Tibial artery (tissue), 4 donors: ENCODE measurements around the gene SHC4.

Experiments
- DNase-seq, 2 donors: peaks; one replicate each; pipeline ENCODE4 v3.0.0-alpha.2; 2019
- H3K27ac ChIP-seq, 2 donors: fragments of 200-600 bp; sonication (generic) in 1 of 2; 1 replicate in 1 of 2; 2 replicates in 1 of 2; pipeline ENCODE4 v1.5.1; 2018 to 2019; ENCODE audit warnings: mild to moderate bottlenecking in 1 of 2
- H3K27me3 ChIP-seq, 2 donors: fragments of 200-600 bp; sonication (generic) in 1 of 2; one replicate each; pipeline versions ENCODE4 v1.5.1 to v1.6.0; 2016 to 2019
- H3K36me3 ChIP-seq, 3 donors: fragments of 200-600 bp; sonication (generic) in 2 of 3; one replicate each; pipeline ENCODE4 v1.5.1; 2016 to 2019; ENCODE audit warnings: mild to moderate bottlenecking in 2 of 3
- H3K4me1 ChIP-seq, 4 donors: fragments of 200-600 bp; sonication (generic) in 2 of 4; 1 replicate in 3 of 4; 2 replicates in 1 of 4; pipeline ENCODE4 v1.5.1; 2016 to 2019
- H3K4me3 ChIP-seq, 2 donors: fragments of 200-600 bp; sonication (generic) in 1 of 2; 1 replicate in 1 of 2; 2 replicates in 1 of 2; pipeline ENCODE4 v1.5.1; 2018 to 2019; ENCODE audit warnings: mild to moderate bottlenecking in 2 of 2
- H3K9me3 ChIP-seq, 3 donors: fragments of 200-600 bp; sonication (generic) in 1 of 3; one replicate each; pipeline ENCODE4 v1.5.1; 2016 to 2019
- CTCF ChIP-seq, 2 experiments: fragments of 200-600 bp in 1 of 2; fragments of 450-650 bp in 1 of 2; IDR thresholded peaks; one replicate each; pipeline ENCODE4 v1.5.1; 2017 to 2019; ENCODE audit warnings: antibody characterized with exemption in 2 of 2, mild to moderate bottlenecking in 1 of 2, moderate library complexity in 1 of 2
- intact Hi-C: fragments of 100-400 bp; cut with DNase I; formaldehyde crosslinking; loops from one replicate; pipeline ENCODE4 v1.15.0; 2023; ENCODE audit warnings: low total_unique reads

SHC4 gene

GRCh38 chr15:48851956-48852355 is 111.8 kb downstream of the SHC4 start:
- TF ChIP-seq CTCF (IDR thresholded peaks at IDR 0.05) = no peak
- Histone ChIP-seq H3K4me3 (no peak overlapping the region), H3K27me3 (no peaks in the 10 kb centered on the region), H3K9me3 (no peaks in the 10 kb centered on the region), H3K27ac (no peak overlapping the region), H3K36me3 (peaks cover 0 to 4% (median 0%) of the 10 kb centered on the region in 3 donors), H3K4me1 (peaks cover 0 to 10% (median 2%) of the 10 kb centered on the region in 4 donors)
- intact Hi-C loops = loop anchor here (10.0 kb wide), 1 partner anchor 1293 kb away; no protein-coding TSS in a partner anchor
- DNase-seq = no peak

DNA sequence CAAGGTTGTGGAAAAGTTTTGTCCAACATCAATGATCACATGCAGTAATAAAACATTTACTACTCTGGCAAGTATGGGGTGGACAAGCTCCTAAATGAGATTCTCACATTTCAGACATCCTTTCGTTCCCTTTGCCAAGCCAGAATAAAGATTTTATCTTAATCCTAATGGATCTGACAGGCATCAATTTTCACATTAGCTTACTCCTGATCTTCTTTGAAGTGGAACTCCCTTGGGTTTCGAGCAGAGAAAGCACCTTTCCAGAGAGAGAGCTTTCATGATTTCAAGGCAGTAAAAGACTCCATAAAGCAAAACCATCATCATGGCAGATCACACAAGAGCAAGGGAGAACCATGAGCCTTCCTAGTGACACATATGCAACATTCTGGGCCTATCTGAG is 113.1 kb downstream of the SHC4 start:
- no peak for TF ChIP-seq CTCF (IDR thresholded peaks at IDR 0.05)
- no peak overlapping the region for H3K27ac ChIP-seq

GRCh38 chr15:48845123-48845522 is 118.6 kb downstream of the SHC4 start:
- Histone ChIP-seq H3K9me3 (no peaks in the 10 kb centered on the region), H3K4me3 (no peak overlapping the region), H3K4me1 (no peaks in the 10 kb centered on the region), H3K36me3 (peaks cover 0 to 4% (median 0%) of the 10 kb centered on the region in 3 donors), H3K27me3 (no peaks in the 10 kb centered on the region), H3K27ac (no peak overlapping the region)
- DNase-seq = no peak
- intact Hi-C loops = no loop called here
- no peak for TF ChIP-seq CTCF (IDR thresholded peaks at IDR 0.05)

More for the DNA sequence above, 113.1 kb downstream of the SHC4 start:
- intact Hi-C loops = loop anchor here (10.0 kb wide), 1 partner anchor 1294 kb away; no protein-coding TSS in a partner anchor
- Histone ChIP-seq H3K36me3 (peaks cover 0 to 4% (median 0%) of the 10 kb centered on the region in 3 donors), H3K4me3 (no peak overlapping the region), H3K9me3 (no peaks in the 10 kb centered on the region), H3K4me1 (peaks cover 0 to 5% (median under 1%) of the 10 kb centered on the region in 4 donors), H3K27me3 (no peaks in the 10 kb centered on the region)
- no peak for DNase-seq

DNA sequence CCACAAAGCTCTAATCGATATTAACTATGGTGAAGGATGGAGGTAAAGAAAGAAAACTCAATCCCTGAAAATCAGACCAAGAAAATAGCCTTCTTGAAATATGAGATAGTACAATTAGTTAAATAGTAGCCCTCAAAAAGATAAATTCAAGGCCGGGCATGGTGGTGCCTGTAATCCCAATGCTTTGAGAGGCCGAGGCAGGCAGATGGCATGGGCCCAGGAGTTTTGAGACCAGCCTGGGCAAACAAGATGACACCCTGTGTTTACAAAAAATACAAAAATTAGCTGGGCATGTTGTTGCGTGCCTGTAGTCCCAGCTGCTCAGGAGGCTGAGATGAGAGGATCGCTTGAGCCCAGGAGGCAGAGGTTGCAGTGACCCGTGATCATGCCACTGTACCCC is 121.2 kb downstream of the SHC4 start:
- Histone ChIP-seq H3K27ac (no peak overlapping the region), H3K27me3 (no peaks in the 10 kb centered on the region), H3K4me1 (no peaks in the 10 kb centered on the region), H3K9me3 (no peaks in the 10 kb centered on the region), H3K36me3 (no peaks in the 10 kb centered on the region), H3K4me3 (no peak overlapping the region)
- DNase-seq = no peak
- TF ChIP-seq CTCF (IDR thresholded peaks at IDR 0.05) = no peak
- intact Hi-C loops = no loop called here

GRCh38 chr15:48834756-48835155 is 129.0 kb downstream of the SHC4 start:
- no peak overlapping the region for H3K4me3 ChIP-seq
- H3K4me1 ChIP-seq = no peaks in the 10 kb centered on the region
- H3K36me3 ChIP-seq = peaks cover 9 to 24% (median 14%) of the 10 kb centered on the region in 3 donors
- no peaks in the 10 kb centered on the region for H3K27me3 ChIP-seq
- DNase-seq = no peak
- no peak overlapping the region for H3K27ac ChIP-seq
- intact Hi-C loops = no loop called here
- TF ChIP-seq CTCF (IDR thresholded peaks at IDR 0.05) = no peak
- H3K9me3 ChIP-seq = no peaks in the 10 kb centered on the region
